ENCODE data around the gene NOX5.

GRCh38 chr15:69017978-69018377 lies 3.5 kb downstream of the NOX5 start:
- TF ChIP-seq POLR2A (IDR thresholded peaks at IDR 0.05) (no peak), CTCF (IDR thresholded peaks at IDR 0.05) (no peak)
